HG03378 (cell line): ENCODE results near the gene SPIRE1.
"Not testable (repeated sequence)": the region's sequence is repeated elsewhere in the genome, so short reads cannot be mapped to it uniquely, and the experiment has no call there.

Experiments
- ATAC-seq: cut with Tn5 transposase; IDR thresholded peaks from one replicate; pipeline ENCODE4 v1.9.1; 2021; ENCODE audit warnings: mild to moderate bottlenecking, moderate library complexity; ENCODE audit not compliant: unreplicated experiment

Gene SPIRE1

DNA sequence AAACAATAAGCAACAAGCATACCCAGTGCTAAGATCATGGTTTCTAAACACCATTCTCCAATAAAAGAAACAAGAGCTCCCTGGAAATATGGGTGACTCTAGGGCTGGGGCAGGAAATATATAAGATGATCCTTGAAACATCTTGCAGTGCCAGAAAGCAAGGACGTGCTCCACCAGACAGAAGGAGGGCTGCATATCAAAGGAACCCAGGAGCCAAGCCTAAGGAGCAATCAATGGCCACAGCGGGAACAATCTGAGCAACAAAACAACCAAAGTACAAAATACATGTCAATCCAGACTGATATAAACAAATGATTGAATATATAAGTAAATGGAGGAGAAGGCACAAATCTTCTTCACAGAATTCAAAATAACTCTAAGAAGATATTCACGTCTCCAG is 10.1 kb downstream of the SPIRE1 start:
- ATAC-seq = no peak

DNA sequence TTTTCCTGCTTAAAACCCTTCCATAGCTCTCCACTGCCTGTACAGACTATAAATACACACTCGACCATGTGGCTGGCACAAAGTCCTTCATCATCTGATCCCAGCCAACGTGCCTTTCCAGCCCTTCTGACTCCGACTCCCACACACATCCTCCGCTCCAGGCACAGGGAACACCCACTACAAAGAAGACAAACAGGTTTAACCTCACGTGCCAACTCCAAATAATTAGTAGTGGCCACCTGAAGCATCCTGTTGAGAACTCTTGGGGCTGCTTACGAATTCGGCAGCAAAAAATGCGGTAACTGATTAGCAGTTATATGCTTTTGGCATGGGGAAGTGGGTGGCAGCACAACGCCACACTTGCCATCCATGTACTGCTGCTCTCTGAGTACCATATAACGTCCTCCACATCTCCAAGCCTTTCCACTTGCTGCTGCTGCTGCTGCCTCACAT is 12.1 kb downstream of the SPIRE1 start:
- ATAC-seq = no peak

DNA sequence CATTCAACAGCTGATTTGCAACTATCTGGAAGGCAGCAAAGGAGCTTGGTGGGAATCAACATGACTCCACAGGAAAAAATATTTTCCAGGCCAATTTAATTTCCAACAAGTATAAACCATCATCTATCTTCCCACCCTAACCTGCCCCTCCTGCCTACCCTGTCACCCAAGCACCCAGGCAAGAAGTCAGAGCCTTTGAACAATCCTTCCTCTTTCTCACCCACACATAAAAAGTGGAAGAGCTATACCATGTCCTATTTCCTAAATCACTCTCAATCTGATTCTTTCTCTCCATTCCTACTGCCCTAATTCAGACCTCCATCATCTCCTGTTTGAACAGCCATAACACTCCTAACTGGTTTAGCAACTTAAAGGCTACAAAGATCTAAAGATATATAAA is 12.7 kb downstream of the SPIRE1 start:
- no peak for ATAC-seq

DNA sequence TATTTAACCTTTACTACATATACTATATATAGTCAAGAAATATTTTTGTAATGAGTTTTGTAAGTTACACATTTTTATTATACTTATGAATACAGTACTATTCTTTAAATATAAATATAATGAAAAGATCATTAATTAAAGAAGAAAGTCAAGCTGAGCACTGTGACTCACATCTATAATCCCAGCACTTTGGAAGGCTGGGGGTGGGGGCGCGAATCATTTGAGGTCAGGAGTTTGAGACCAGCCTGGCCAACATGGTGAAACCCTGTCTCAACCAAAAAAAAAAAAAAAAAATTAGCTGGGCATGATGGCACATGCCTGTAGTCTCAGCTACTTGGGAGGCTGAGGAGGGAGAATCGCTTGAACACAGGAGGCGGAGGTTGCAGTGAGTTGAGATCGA is 14.2 kb downstream of the SPIRE1 start:
- not testable (repeated sequence) for ATAC-seq

DNA sequence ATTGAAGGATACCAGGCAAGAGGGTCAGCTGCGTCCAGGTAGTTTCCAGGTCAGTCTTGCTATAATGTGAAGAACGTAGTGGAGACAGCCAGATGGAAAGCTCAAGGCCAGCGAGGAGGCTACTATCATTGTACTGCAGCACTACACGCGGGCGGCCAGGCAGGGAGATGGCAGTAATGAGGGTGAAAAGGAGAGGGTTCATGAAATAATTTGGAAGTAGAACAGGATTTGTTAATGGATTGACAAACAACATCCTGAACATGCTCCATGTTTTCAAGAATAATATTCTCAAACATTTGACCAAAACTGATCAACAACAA is 17.1 kb downstream of the SPIRE1 start:
- no peak for ATAC-seq

DNA sequence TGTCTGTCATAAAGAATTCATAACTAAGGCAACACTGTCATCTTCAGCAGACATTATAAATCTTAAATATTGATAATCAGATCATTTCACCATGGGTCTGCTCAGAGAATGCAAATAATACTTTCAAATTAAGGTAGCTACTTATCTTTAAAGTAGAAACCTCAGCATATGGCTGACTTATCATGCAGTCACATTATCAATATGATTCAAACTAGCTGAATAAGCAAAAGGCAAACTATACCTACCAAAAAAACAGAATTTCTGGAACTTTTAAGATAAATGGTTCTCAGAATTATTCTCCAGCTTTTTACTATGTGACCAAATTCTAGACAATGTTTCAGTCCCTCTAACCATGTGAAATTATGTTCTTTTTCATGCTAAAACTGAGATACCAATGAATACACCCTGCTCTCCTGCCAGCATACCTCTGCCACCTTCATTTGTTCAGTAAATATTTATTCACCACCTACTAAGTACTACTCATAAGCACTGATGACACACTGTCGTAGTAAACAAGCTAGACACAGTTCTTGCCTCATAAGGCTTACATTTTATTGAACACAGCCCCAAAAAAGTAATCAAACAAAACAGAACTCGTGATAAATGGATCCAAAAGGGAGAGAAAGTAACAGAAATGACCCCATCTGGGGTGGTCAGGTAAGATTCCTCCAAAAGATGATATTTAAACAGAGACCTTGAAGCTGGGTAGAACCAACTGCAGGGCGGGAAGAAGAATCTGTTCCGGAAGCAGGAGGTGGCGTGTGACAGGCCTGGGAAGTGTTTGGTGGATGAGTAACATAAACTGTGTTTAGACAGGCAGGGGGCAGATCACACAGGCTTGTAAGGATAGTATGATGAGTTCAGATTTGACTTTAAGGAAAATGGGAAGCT is 17.7 kb downstream of the SPIRE1 start:
- ATAC-seq = no peak

DNA sequence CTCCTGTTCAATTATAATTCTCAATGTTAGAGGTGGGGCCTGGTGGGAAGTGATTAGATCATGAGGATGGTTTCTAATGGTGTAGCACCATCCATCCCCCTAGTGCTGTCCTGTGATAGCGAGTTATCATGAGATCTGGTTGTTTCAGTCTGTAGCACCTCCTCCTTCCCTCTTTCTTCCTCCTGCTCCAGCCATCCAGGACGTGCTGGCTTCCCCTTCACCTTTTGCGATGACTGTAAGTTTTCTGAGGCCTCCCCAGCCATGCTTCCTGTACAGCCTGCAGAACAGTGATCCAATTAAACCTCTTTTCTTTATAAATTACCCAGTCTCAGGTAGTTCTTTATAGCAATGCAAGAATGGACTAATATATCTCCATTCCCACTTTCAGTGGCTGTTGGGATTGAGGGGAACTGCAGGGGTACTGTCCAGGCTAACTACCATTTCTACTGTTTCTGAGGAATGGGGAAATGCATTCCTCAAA is 19.2 kb downstream of the SPIRE1 start:
- no peak for ATAC-seq

DNA sequence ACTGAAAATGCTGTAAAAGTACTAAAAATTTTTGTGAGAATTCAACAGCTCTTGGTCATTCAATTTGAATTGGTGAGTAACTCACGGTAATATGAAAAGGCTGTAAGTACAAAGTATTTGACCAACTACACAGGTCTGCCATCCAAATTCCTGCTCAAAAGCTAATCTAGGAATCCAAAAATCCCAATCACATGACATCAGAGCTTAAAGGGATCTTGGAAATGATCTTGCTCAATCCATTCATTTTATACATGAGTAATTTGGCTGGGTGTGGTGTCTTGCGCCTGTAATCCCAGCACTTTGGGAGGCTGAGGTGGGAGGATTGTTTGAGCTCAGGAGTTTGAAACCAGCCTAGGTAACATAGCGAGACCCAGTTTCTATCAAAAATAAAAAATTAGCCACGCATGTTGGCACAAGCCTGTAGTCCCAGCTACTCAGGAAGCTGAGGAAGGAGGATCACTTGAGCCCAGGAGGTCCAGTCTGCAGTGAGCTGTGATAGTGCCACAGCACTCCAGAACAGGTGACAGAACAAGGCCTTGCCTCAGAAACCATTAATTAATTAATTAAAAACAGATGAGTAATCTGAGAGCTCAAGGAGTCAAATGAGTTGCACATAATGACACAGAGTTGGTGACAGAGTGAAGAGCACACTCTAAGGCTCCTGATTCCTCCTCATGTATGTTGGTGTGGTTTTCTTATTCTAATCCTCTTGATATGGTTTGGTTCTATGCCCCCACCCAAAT is 19.8 kb downstream of the SPIRE1 start:
- no peak for ATAC-seq

DNA sequence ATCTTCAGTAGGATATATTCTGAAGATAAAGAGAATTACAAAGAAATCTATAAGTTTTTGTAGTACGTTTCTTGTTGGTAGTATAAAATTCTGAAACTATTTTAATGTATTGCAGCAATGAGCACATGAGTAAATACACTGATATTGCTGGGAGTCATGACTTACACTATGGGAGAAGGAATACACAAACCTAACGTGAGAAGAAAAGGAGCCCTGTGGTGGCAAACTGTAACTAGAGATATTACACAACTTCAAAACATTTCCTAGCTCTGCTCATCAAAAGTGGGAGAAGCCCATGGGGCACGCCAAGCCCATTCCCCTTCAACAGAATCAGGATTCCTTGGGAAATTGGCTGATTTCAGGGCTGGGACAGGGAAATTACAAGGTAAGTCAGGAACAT is 20.5 kb downstream of the SPIRE1 start:
- ATAC-seq = no peak

DNA sequence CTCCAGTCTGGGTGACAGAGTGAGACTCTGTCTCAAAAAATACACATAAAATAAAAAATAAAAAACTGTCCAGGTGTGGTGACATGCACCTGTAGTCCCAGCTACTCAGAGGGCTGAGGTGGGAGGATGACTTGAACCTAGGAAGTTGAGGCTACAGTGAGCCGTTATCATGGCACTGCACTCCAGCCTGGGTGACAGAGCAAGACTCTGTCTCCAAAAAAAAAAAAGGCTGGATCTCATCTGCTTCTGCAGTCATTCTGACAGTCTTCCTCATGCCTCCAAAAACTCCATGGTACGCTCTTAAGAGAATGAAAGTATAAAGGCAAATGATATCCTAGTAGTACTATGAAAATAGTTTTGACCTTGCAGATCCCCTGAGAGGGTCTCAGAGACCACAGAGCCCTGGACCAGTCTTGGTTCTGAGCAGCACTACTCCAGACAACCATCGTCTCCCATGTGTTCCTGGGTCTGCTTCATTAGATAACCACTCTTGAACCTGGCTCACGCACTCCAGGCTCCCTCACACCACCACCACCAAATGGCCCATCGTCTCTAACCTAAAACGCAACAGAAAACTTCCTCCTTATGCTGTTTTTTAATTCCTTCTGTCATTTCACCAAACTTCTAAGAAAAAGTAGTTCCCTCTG is 26.0 kb downstream of the SPIRE1 start:
- no peak for ATAC-seq

DNA sequence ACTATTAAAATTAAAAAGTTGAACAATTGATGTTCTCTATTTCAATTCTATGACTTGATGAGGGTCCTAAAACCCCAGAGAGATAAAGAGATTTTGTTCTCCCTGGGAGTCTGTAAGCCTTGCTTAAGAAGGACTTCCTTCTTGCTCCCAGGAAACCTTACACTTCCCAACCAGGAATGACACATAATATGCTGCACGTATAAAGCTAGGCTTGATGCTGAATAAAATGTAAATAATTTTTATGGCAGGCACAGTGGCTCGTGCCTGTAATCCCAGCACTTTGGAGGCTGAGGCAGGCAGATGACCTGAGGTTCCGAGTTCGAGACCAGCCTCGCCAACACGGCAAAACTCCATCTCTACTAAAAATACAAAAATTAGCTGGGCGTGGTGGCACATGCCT is 27.8 kb downstream of the SPIRE1 start:
- no peak for ATAC-seq

DNA sequence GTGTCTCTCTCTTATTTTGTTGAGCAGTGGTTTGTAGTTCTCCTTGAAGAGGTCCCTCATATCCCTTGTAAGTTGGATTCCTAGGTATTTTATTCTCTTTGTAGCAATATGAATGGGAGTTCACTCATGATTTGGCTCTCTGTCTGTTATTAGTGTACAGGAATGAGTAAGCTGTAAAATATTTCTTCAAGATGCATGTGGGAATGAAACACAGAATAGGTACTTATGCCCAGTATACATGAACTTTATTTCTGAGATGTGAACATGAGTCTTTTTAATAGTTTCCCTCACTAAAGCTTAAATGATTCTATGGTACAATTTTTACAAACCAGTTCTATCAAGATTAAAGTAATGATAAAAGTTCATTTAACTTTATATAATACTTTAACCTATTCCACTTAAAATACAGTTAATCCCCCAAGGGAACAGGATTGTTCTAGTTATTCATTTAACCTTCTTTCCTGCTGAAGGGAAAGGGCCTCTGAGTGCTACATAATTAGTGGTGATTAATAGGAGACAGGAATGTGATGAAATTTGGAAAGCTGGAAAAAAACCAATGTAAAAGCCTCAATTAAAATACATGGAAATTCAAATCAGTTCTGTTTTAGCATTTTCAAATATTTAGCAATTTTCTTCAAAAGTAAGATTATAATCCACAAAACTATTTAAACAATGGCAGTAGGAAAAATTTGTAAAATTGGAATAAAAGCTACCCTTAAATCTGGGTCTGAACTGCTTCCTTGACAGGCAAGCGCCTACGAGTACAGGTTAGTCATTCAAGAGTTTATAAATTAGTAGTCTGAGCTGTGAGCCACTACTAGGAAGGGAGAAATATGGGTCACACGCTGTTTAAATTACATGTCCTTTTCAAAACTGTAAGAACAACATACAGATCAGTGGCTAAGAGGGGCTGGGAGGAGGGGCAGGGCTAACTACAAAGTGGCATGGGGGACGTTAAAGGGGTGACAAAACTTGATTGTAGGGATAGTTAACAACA is 28.9 kb downstream of the SPIRE1 start:
- no peak for ATAC-seq

DNA sequence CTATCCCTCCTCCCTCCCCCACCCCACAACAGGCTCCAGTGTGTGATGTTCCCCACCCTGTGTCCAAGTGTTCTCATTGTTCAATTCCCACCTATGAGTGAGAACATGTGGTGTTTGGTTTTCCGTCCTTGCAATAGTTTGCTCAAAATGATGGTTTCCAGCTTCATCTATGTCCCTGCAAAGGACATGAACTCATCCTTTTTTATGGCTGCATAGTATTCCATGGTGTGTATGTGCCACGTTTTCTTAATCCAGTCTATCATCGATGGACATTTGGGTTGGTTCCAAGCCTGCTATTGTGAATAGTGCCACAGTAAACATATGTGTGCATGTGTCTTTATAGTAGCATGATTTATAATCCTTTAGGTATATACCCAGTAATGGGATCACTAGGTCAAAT is 30.7 kb downstream of the SPIRE1 start:
- ATAC-seq = not testable (repeated sequence)

DNA sequence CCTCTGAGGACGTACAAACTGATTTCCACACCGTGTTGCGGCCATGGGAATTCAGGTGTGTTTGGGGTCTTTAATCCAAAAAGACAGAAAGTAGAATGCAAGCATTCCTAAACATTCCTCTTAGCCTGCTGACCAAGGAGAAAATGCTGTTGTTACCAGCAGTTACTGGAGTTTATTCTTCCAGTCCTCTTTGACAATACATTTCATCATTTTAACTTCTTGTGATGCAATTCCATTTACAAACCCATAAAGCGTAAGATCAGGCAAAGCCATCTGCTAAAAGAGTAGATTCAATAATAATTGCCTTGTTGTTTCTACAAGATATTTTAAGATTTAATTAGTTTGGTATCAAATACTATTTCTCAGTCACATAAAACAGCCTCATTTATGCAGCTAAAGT is 32.7 kb downstream of the SPIRE1 start:
- ATAC-seq = no peak

DNA sequence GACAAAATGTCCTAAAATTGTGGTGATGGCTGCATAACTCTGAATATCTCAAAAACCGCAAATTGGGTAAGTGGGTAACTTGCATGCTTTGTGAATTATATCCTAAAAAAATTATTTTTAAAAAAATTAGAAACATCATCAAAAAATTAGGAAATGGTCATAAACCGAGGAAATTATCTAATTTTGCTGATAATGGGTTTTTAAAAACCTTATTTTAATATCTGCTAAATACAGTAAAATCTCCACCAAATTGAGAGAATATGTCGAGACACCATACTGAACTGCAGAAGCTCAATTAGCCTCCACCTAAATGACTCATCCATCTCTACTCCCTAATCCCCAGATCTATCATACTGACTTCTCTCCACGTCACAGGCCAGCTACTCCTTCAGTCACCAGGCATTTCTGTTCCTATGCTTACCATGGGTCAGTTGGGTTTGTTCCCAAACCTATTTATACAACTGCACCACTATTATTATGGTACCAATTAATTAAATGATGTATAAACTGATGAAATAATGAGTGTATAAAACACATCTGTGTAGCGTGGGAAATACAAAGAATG is 36.1 kb downstream of the SPIRE1 start:
- ATAC-seq = no peak

DNA sequence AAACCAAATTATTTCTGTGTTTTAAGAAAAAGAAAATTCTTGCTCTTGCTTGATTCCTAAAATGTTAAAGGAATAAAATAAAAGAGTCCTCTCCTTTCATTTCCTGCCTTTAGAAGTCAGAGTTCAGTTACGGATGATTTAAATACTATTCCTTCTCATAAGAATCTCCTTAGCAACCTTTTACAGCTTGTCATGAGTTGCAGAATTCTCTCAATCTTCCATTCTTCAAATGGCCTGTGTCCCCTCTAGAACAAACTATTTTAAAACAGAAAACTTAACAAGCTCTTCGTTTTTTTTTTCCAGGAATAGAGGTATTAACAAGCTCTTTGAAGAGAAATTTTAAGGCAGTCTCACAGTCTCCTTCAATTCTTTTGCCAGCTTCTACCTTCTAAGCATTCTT is 42.2 kb downstream of the SPIRE1 start:
- ATAC-seq = no peak

DNA sequence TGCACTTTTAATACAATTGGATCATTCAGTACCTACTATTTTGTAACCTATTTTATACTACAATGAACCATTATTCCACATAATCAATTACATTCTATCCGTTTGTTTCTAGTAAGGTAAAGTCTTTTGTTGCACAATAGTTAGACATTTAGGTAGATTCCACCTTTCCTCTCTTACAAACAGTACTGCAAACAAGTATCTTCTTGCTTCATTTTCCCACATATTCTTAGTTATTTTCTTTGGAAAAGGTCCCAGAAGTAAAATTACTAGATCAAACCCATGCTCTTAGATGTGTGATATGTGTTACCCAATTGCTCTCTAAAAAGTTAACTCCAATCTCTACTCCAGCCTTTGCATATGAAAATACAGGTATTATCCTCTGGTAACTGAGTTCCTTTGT is 49.6 kb downstream of the SPIRE1 start:
- no peak for ATAC-seq

DNA sequence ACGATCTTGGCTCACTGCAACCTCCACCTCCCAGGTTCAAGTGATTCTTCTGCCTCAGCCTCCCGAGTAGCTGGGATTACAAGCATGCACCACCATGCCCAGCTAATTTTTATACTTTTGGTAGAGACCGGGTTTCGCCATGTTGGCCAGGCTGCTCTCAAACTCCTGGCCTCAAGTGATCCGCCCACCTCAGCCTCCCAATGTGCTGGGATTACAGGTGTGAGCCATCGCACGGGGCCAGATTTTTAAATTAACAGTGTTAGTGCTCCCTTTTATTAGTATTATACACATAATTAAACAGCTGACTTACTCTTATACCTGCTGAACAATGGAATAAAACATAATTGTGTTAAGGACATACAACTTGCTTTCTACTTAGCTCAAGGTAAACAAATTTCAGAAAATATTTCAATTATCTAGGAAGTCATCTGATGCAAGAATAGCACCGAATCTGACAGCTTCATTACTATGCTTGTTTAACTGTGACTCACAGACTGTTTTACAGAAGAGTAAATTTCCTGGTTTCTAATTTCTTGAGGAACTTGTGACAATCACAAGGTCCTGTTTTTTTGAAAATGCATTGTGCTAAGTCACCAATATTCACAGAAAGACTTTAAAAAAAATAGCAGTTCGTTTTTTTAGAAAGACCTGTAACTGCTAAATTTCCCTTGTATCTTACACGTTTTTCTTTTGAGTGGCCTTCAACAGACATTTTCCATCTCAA is 51.2 kb downstream of the SPIRE1 start:
- ATAC-seq = no peak

DNA sequence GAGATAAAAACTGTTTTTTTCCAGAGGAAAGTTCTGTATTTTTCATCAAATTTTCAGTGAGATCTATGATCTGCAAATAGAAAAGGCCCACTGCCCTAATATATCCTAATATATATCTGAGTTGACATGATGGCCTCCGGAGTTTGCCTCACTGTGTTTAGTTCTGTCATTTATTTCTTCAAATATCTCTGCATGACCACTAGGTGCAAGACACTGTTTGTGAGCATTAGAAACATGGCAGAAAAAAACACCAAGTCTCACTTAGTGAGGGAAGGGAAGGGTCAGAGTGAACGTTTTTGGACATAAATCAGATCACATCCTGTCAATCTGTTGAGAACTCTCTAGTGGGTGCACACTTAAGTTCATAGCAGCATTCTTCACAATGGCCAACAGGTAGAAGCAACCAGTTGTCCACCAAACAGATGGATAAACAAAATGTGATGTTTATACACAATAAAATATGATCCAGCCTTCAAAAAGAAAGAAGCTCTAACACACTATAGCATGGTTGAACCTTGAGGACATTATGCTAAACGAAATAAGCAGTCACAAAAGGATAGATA is 53.4 kb downstream of the SPIRE1 start:
- no peak for ATAC-seq
